WTC11 (cell line): ENCODE data around the gene VPS52. TPM values are rescaled to one million over a fixed set of nuclear protein-coding genes. Genes with fewer than 3 reads are reported as not detected.

Experiments
- ATAC-seq: fragments of 200-7000 bp; cut with Tn5 transposase; 2 replicates; pipeline ENCODE4 v1.10.0; 2021; ENCODE audit warnings: mild to moderate bottlenecking, moderate library complexity
- CTCF ChIA-PET: fragments of 300-600 bp; sonication (Branson Sonifier 250); formaldehyde crosslinking; loops from one replicate; lab custom pipeline; 2021; ENCODE audit warnings: antibody characterized with exemption; lab: Charles Lee
- POLR2A ChIA-PET: fragments of 350-600 bp; sonication (Branson Sonifier 250); formaldehyde crosslinking; loops from one replicate; lab custom pipeline; 2021; ENCODE audit warnings: antibody characterized with exemption; lab: Charles Lee
- DNase-seq: peaks from one replicate; pipeline ENCODE4 v3.0.0; 2021; ENCODE audit warnings: low spot score
- H3K27ac Mint-ChIP-seq: 2 replicates; pipeline ENCODE4 v1.8.0; 2021; ENCODE audit warnings: mixed read lengths
- H3K27me3 Mint-ChIP-seq: 2 replicates; pipeline ENCODE4 v1.8.0; 2021; ENCODE audit warnings: low read depth, mild to moderate bottlenecking, moderate library complexity, mixed read lengths
- H3K36me3 Mint-ChIP-seq: 2 replicates; pipeline ENCODE4 v1.8.0; 2021; ENCODE audit warnings: mixed read lengths
- H3K4me1 Mint-ChIP-seq: 2 replicates; pipeline ENCODE4 v1.8.0; 2022; ENCODE audit warnings: mixed read lengths
- H3K4me3 Mint-ChIP-seq: 2 replicates; pipeline ENCODE4 v1.8.0; 2021; ENCODE audit warnings: mild to moderate bottlenecking, moderate library complexity, mixed read lengths
- H3K9me3 Mint-ChIP-seq: 2 replicates; pipeline ENCODE4 v1.8.0; 2021; ENCODE audit warnings: mixed read lengths
- ATF1 ChIP-seq: sonication (generic); formaldehyde crosslinking; IDR thresholded peaks from 2 replicates; pipeline ENCODE4 v1.8.1; 2023; ENCODE audit warnings: mild to moderate bottlenecking, moderate library complexity, missing genetic modification reagents
- ELF4 ChIP-seq: sonication (generic); formaldehyde crosslinking; IDR thresholded peaks from 2 replicates; pipeline ENCODE4 v1.8.1; 2022; ENCODE audit warnings: low read depth, mild to moderate bottlenecking, moderate library complexity, missing genetic modification reagents
- FOXK1 ChIP-seq: sonication (generic); formaldehyde crosslinking; IDR thresholded peaks from 2 replicates; pipeline ENCODE4 v1.8.0; 2022; ENCODE audit warnings: mild to moderate bottlenecking, moderate library complexity, missing genetic modification reagents
- MXD4 ChIP-seq: fragments of 250-450 bp; sonication (Bioruptor Pico); IDR thresholded peaks from 2 replicates; pipeline ENCODE4 v1.8.0; 2021; ENCODE audit warnings: mild to moderate bottlenecking, moderate library complexity, borderline replicate concordance
- NR3C1 ChIP-seq: sonication (generic); formaldehyde crosslinking; conservative IDR thresholded peaks from 2 replicates; pipeline ENCODE4 v1.8.1; 2023; ENCODE audit warnings: low read depth, mild to moderate bottlenecking, missing genetic modification reagents
- SP1 ChIP-seq: sonication (generic); formaldehyde crosslinking; conservative IDR thresholded peaks from 2 replicates; pipeline ENCODE4 v1.8.1; 2022; ENCODE audit warnings: missing genetic modification reagents
- ZNF219 ChIP-seq: sonication (generic); formaldehyde crosslinking; IDR thresholded peaks from 2 replicates; pipeline ENCODE4 v1.8.0; 2023; ENCODE audit warnings: missing genetic modification reagents, mild to moderate bottlenecking, borderline replicate concordance
- ZNF396 ChIP-seq: fragments of 250-450 bp; sonication (Bioruptor Pico); IDR thresholded peaks from 2 replicates; pipeline ENCODE4 v1.8.0; 2021; ENCODE audit warnings: mild to moderate bottlenecking, moderate library complexity, borderline replicate concordance
- total RNA-seq: library from RNA; stranded (reverse); gene quantifications from 3 replicates; pipeline ENCODE4 v1.2.3, GENCODE V29; 2021
- TF ChIP-seq, protein P1 (sequence below): fragments of 250-450 bp; sonication (Bioruptor Pico); IDR thresholded peaks from 2 replicates; pipeline ENCODE4 v1.9.0; 2021; ENCODE audit warnings: mild to moderate bottlenecking
- TF ChIP-seq, protein P2 (sequence below): sonication (generic); formaldehyde crosslinking; conservative IDR thresholded peaks from 2 replicates; pipeline ENCODE4 v1.8.1; 2023; ENCODE audit warnings: mild to moderate bottlenecking, low read depth, missing genetic modification reagents, moderate library complexity
- TF ChIP-seq, protein P3 (sequence below): fragments of 250-450 bp; sonication (Bioruptor Pico); IDR thresholded peaks from 2 replicates; pipeline ENCODE4 v2.1.2; 2022; ENCODE audit warnings: mild to moderate bottlenecking, moderate library complexity
- TF ChIP-seq, protein P4 (sequence below): sonication (generic); formaldehyde crosslinking; IDR thresholded peaks from 2 replicates; pipeline ENCODE4 v1.8.0; 2023; ENCODE audit warnings: missing genetic modification reagents, mild to moderate bottlenecking, borderline replicate concordance
- TF ChIP-seq, protein P5 (sequence below): sonication (generic); formaldehyde crosslinking; IDR thresholded peaks from 2 replicates; pipeline ENCODE4 v1.8.1; 2023; ENCODE audit warnings: mild to moderate bottlenecking, missing genetic modification reagents
- TF ChIP-seq, protein P6 (sequence below): fragments of 250-450 bp; sonication (Bioruptor Pico); IDR thresholded peaks from 2 replicates; pipeline ENCODE4 v1.9.0; 2021; ENCODE audit warnings: moderate library complexity, mild to moderate bottlenecking, inconsistent platforms, borderline replicate concordance
- TF ChIP-seq, protein P7 (sequence below): sonication (generic); formaldehyde crosslinking; IDR thresholded peaks from 2 replicates; pipeline ENCODE4 v1.8.1; 2023; ENCODE audit warnings: mild to moderate bottlenecking, moderate library complexity, missing genetic modification reagents
- TF ChIP-seq, protein P8 (sequence below): fragments of 250-450 bp; sonication (Bioruptor Pico); IDR thresholded peaks from 2 replicates; pipeline ENCODE4 v1.8.0; 2021; ENCODE audit warnings: mild to moderate bottlenecking

VPS52 gene
- total RNA-seq, 1 experiment from 2014 or later: 46.8 TPM

DNA sequence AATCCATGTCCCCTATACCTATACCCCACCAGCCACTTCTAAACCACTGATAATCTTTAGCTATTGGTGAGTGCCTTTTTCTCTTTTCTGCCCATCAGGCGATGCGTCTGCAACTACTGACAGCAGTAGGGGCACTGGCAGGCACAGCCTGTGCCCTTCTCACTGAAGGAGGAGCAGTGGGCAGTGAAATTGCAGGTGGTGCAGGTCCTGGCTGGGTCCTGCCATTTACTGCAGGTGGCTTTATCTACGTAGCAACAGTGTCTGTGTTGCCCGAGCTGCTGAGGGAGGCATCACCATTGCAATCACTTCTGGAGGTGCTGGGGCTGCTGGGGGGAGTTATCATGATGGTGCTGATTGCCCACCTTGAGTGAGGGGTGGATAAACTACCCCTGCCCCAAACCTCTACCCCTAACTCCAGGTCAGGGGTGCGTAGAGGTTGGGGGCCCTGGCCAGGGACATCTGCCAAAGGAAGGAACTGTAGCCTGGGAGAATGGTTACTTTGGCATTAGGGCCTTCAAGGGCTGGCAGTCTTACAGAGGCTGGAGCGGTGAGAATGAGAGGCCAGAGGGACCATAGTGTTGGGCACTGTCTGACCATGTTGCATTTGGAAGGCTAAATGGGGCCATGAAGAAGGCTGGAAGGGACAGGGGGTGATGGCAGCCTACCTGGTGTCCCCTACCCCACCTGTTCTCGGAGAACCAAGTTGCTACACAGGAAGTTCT is 68.1 kb downstream of the VPS52 start:
- H3K9me3 Mint-ChIP-seq: no peaks in the 10 kb centered on the region
- H3K36me3 Mint-ChIP-seq: peaks cover 27% of the 10 kb centered on the region
- CTCF ChIA-PET: interaction anchor here (0.6 kb wide), 1 partner anchor 24 kb away, joined by 3 read pairs; no protein-coding TSS in a partner anchor
- peaks cover 51% of the 10 kb centered on the region for H3K4me1 Mint-ChIP-seq
- peak overlapping the region; percentile 97 for H3K4me3 Mint-ChIP-seq
- POLR2A ChIA-PET: no interaction called here
- H3K27ac Mint-ChIP-seq: peak overlapping the region; percentile 76; the same call in 1 of the 2 replicates
- DNase-seq (no peak), ATAC-seq (no peak)
- TF ChIP-seq FOXK1 (CRISPR knock-in tag): no peak
- TF ChIP-seq, protein P1, sequence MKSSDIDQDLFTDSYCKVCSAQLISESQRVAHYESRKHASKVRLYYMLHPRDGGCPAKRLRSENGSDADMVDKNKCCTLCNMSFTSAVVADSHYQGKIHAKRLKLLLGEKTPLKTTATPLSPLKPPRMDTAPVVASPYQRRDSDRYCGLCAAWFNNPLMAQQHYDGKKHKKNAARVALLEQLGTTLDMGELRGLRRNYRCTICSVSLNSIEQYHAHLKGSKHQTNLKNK: no peak
- H3K27me3 Mint-ChIP-seq: peaks cover 28% of the 10 kb centered on the region

DNA sequence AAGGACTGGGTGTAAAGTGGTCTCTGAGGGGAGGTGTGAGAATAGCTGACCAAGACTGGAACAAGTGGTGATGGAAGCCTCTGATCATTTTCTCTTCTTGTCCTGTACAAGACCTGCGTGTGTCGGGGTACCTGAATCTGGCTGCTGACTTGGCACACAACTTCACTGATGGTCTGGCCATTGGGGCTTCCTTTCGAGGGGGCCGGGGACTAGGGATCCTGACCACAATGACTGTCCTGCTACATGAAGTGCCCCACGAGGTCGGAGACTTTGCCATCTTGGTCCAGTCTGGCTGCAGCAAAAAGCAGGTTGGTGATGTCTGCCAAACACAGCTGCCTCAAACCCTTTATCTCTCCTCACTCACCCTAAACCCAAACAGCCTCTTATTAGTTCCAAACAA is 68.9 kb downstream of the VPS52 start:
- ATAC-seq (no peak), DNase-seq (no peak)
- peaks cover 60% of the 10 kb centered on the region for H3K4me1 Mint-ChIP-seq
- H3K4me3 Mint-ChIP-seq: peak overlapping the region; percentile 97
- peaks cover 27% of the 10 kb centered on the region for H3K27me3 Mint-ChIP-seq
- no peak overlapping the region; the same call in 1 of the 2 replicates for H3K27ac Mint-ChIP-seq
- no peaks in the 10 kb centered on the region for H3K9me3 Mint-ChIP-seq
- H3K36me3 Mint-ChIP-seq: peaks cover 27% of the 10 kb centered on the region
- CTCF ChIA-PET: interaction anchor here (0.6 kb wide), 1 partner anchor 25 kb away, joined by 3 read pairs; no protein-coding TSS in a partner anchor
- POLR2A ChIA-PET: no interaction called here
- TF ChIP-seq, protein P2, sequence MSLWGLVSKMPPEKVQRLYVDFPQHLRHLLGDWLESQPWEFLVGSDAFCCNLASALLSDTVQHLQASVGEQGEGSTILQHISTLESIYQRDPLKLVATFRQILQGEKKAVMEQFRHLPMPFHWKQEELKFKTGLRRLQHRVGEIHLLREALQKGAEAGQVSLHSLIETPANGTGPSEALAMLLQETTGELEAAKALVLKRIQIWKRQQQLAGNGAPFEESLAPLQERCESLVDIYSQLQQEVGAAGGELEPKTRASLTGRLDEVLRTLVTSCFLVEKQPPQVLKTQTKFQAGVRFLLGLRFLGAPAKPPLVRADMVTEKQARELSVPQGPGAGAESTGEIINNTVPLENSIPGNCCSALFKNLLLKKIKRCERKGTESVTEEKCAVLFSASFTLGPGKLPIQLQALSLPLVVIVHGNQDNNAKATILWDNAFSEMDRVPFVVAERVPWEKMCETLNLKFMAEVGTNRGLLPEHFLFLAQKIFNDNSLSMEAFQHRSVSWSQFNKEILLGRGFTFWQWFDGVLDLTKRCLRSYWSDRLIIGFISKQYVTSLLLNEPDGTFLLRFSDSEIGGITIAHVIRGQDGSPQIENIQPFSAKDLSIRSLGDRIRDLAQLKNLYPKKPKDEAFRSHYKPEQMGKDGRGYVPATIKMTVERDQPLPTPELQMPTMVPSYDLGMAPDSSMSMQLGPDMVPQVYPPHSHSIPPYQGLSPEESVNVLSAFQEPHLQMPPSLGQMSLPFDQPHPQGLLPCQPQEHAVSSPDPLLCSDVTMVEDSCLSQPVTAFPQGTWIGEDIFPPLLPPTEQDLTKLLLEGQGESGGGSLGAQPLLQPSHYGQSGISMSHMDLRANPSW (CRISPR knock-in tag): no peak
- TF ChIP-seq ELF4 (CRISPR knock-in tag) (no peak), ATF1 (CRISPR knock-in tag) (no peak), ZNF219 (no peak), MXD4 (no peak), NR3C1 (CRISPR knock-in tag) (no peak), ZNF396 (no peak), SP1 (CRISPR knock-in tag) (no peak)
- TF ChIP-seq, protein P3, sequence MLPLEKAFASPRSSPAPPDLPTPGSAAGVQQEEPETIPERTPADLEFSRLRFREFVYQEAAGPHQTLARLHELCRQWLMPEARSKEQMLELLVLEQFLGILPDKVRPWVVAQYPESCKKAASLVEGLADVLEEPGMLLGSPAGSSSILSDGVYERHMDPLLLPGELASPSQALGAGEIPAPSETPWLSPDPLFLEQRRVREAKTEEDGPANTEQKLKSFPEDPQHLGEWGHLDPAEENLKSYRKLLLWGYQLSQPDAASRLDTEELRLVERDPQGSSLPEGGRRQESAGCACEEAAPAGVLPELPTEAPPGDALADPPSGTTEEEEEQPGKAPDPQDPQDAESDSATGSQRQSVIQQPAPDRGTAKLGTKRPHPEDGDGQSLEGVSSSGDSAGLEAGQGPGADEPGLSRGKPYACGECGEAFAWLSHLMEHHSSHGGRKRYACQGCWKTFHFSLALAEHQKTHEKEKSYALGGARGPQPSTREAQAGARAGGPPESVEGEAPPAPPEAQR (CRISPR knock-in tag): no peak
- TF ChIP-seq, protein P4, sequence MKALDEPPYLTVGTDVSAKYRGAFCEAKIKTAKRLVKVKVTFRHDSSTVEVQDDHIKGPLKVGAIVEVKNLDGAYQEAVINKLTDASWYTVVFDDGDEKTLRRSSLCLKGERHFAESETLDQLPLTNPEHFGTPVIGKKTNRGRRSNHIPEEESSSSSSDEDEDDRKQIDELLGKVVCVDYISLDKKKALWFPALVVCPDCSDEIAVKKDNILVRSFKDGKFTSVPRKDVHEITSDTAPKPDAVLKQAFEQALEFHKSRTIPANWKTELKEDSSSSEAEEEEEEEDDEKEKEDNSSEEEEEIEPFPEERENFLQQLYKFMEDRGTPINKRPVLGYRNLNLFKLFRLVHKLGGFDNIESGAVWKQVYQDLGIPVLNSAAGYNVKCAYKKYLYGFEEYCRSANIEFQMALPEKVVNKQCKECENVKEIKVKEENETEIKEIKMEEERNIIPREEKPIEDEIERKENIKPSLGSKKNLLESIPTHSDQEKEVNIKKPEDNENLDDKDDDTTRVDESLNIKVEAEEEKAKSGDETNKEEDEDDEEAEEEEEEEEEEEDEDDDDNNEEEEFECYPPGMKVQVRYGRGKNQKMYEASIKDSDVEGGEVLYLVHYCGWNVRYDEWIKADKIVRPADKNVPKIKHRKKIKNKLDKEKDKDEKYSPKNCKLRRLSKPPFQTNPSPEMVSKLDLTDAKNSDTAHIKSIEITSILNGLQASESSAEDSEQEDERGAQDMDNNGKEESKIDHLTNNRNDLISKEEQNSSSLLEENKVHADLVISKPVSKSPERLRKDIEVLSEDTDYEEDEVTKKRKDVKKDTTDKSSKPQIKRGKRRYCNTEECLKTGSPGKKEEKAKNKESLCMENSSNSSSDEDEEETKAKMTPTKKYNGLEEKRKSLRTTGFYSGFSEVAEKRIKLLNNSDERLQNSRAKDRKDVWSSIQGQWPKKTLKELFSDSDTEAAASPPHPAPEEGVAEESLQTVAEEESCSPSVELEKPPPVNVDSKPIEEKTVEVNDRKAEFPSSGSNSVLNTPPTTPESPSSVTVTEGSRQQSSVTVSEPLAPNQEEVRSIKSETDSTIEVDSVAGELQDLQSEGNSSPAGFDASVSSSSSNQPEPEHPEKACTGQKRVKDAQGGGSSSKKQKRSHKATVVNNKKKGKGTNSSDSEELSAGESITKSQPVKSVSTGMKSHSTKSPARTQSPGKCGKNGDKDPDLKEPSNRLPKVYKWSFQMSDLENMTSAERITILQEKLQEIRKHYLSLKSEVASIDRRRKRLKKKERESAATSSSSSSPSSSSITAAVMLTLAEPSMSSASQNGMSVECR (CRISPR knock-in tag): no peak
- TF ChIP-seq, protein P5, sequence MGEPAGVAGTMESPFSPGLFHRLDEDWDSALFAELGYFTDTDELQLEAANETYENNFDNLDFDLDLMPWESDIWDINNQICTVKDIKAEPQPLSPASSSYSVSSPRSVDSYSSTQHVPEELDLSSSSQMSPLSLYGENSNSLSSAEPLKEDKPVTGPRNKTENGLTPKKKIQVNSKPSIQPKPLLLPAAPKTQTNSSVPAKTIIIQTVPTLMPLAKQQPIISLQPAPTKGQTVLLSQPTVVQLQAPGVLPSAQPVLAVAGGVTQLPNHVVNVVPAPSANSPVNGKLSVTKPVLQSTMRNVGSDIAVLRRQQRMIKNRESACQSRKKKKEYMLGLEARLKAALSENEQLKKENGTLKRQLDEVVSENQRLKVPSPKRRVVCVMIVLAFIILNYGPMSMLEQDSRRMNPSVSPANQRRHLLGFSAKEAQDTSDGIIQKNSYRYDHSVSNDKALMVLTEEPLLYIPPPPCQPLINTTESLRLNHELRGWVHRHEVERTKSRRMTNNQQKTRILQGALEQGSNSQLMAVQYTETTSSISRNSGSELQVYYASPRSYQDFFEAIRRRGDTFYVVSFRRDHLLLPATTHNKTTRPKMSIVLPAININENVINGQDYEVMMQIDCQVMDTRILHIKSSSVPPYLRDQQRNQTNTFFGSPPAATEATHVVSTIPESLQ (CRISPR knock-in tag): no peak
- TF ChIP-seq, protein P6, sequence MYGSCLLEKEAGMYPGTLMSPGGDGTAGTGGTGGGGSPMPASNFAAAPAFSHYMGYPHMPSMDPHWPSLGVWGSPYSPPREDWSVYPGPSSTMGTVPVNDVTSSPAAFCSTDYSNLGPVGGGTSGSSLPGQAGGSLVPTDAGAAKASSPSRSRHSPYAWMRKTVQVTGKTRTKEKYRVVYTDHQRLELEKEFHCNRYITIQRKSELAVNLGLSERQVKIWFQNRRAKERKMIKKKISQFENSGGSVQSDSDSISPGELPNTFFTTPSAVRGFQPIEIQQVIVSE: no peak
- TF ChIP-seq, protein P7, sequence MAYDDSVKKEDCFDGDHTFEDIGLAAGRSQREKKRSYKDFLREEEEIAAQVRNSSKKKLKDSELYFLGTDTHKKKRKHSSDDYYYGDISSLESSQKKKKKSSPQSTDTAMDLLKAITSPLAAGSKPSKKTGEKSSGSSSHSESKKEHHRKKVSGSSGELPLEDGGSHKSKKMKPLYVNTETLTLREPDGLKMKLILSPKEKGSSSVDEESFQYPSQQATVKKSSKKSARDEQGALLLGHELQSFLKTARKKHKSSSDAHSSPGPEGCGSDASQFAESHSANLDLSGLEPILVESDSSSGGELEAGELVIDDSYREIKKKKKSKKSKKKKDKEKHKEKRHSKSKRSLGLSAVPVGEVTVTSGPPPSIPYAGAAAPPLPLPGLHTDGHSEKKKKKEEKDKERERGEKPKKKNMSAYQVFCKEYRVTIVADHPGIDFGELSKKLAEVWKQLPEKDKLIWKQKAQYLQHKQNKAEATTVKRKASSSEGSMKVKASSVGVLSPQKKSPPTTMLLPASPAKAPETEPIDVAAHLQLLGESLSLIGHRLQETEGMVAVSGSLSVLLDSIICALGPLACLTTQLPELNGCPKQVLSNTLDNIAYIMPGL: no peak
- TF ChIP-seq, protein P8, sequence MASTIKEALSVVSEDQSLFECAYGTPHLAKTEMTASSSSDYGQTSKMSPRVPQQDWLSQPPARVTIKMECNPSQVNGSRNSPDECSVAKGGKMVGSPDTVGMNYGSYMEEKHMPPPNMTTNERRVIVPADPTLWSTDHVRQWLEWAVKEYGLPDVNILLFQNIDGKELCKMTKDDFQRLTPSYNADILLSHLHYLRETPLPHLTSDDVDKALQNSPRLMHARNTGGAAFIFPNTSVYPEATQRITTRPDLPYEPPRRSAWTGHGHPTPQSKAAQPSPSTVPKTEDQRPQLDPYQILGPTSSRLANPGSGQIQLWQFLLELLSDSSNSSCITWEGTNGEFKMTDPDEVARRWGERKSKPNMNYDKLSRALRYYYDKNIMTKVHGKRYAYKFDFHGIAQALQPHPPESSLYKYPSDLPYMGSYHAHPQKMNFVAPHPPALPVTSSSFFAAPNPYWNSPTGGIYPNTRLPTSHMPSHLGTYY: no peak
